GM18507 (cell line): Measurements from ENCODE around the gene HYAL4.
"Not testable (repeated sequence)": the region's sequence is repeated elsewhere in the genome, so short reads cannot be mapped to it uniquely, and the experiment has no call there.

Experiments used
- DNase-seq: peaks from one replicate; pipeline ENCODE4 v3.0.0; 2011; ENCODE audit warnings: low read depth; ENCODE audit not compliant: insufficient read length; ENCODE audit errors: extremely low spot score
- FAIRE-seq: peaks from 2 replicates; lab custom pipeline; 2011; peaks lifted over from hg19 to GRCh38; lab: Jason Lieb, UNC

HYAL4 gene

DNA sequence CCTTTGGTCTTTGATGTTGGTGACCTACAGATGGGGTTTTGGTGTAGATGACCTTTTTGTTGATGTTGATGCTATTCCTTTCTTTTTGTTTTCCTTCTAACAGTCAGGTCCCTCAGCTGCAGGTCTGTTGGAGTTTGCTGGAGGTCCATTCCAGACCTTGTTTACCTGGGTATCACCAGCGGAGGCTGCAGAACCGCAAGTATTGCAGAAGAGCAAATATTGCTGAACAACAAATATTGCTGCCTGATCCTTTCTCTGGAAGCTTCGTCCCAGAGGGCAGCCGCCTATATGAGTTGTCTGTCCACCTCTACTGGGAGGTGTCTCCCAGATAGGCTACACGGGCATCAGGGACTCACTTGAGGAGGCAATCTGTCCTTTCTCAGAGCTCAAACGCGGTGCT is 827 bp upstream of the HYAL4 start:
- not testable (repeated sequence) for FAIRE-seq, DNase-seq

DNA sequence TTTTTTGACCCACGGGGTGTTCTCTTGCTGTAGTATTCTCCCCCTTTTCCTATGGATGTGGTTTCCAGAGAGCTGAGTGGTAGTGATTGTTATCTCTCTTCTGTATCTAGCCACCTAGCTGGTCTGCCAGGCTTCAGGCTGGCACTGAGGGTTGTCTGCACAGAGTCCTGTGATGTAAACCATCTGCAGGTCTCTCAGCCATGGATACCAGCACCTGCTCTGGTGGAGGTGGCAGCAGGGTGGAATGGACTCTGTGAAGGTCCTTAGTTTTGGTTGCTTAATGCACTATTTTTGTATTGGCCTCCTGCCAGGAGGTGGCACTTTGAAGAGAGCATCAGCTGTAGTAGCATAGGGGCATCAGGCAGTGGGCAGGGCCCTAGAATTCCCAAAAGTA is 851 bp downstream of the HYAL4 start:
- no peak for DNase-seq
- no peak for FAIRE-seq

DNA sequence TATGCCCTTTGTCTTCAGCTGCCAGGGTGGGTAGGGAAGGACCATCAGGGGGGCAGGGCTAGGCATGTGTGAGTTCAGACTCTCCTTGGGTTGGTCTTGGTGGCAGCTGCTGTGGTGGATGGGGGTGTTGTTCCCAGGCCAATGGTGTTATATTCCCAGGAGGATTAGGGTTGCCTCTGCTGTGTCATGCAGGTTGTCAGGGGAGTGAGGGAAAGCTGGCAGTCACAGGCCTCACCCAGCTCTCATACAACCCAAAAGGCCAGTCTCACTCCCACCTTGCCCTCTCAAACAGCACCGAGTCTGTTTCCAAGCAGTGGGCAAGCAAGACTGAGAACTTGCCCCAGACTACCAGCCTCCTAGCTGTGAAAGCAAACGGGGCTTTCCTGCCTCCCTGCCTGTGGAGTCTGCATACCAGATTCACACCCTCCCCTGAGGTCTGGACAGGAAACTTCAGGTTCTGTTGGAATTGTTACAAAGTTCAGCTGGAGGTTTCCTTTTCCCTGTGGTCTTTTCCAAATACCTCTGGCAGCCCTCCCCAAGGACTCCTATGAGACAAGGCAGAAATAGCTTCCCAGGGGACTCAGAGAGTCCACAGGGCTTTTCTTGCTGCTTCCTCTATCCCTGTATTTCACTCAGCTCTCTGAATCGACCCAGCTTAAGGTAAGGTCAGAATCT is 1.4 kb downstream of the HYAL4 start:
- DNase-seq, result no peak
- no peak for FAIRE-seq

DNA sequence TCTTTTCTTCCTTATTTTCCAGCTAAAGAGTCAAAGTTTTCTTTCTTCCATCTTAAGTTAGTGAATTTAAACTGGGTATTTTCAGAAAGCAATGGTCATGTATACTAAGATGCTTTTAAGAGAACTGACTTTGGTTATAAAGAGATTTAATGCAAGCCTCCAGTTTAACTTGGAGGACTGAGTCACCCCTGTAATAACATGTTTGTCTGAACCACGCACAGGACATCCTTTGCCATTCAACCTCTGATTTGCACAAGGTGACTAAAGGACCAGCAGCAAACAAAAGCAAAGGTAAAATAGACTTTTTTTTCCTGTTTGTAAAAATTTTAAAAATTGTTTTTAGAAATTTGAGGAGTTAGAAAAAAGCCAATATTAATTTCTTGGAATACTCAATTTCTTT is 2.9 kb downstream of the HYAL4 start:
- no peak for FAIRE-seq
- no peak for DNase-seq

DNA sequence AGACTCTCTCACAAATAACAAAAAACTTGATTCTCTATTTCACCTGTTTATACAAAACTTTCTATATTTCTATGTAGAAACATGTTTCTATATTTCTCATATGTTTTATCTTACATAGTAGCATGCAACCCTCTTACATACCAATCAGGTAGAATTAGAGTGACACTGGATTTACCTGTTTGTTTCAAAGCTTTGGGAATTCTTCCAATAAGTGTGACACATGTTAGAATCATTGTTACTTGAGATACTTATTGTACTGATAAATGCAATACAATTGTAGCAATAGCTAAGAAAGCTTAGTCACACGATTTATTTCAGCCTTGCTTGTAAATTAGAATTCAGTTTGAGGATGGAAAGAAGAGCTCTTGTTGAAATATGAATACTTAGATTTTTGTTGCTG is 4.9 kb downstream of the HYAL4 start:
- FAIRE-seq (no peak), DNase-seq (no peak)

DNA sequence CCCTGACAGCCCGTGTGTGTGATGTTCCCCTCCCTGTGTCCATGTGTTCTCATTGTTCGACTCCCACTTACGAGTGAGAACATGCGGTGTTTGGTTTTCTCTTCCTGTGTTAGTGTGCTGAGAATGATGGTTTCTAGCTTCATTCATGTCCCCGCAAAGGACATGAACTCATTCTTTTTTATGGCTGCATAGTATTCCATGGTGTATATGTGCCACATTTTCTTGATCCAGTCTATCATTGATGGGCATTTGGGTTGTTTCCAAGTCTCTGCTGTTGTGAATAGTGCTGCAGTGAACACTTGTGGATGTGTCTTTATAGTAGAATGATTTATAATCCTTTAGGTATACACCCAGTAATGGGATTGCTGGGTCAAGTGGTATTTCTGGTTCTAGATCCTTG is 6.4 kb downstream of the HYAL4 start:
- not testable (repeated sequence) for FAIRE-seq, DNase-seq

DNA sequence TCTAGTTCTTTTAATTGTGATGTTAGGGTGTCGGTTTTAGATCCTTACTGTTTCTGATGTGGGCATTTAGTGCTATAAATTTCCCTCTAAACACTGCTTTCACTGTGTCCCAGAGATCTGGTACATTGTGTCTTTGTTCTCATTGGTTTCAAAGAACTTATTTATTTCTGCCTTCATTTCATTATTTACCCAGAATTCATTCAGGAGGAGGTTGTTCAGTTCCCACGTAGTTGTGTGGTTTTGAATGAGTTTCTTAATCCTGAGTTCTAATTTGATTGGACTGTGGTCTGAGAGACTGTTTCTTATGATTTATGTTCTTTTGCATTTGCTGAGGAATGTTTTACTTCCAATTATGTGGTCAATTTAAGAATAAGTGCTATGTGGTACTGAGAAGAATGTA is 9.3 kb downstream of the HYAL4 start:
- DNase-seq, FAIRE-seq: not testable (repeated sequence)

DNA sequence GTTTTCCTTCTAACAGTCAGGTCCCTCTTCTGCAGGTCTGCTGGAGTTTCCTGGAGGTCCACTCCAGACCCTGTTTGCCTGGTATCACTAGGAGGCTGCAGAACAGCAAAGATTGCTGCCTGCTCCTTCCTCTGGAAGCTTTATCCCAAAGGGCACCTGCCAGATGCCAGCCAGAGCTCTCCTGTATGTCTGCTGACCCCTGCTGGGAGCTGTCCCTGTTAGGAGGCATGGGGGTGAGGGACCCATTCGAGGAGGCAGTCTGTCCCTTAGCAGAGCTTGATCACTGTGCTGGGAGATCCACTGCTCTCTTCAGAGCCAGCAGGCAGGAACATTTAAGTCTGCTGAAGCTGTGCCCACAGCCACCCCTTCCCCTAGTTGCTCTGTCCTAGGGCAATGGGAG is 11.5 kb downstream of the HYAL4 start:
- DNase-seq, FAIRE-seq: not testable (repeated sequence)

DNA sequence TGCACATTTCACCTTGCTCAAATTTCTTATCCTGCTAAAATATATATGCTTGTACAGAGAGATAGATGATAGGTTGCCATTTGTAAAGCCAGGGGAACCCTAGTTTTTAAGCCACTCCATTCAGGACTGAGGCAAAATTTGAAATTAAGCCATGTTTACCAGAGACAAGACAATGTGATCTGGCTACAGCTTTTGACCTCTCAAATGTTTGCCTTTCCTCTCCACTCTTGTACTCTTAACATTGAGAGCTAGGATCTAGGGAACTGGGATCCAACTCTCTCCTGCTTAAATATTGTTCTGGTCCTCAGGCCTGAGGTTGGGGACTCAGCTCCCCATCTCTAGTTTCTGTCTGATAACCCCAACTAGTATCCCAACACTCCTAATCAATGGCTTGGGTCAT is 15.9 kb downstream of the HYAL4 start:
- DNase-seq (no peak), FAIRE-seq (no peak)

DNA sequence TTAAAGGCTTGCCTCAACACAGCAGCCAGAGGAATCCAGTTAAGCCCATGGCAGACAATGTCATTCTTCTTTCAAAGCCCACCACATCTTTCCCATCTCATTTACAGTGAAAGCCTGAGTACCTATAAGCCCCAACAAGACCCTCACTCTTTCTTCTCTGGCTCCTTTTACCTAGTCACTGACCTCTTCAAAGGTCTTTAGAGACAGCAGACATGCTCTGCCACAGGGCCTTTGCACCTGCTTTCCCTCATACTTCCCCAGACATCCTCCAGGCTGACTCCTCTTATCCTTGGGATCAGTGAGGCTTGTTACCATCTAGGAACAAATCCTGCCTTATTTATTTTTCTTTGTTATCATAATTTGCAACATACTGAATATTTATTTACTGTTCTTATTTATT is 17.8 kb downstream of the HYAL4 start:
- DNase-seq, result no peak
- no peak for FAIRE-seq

DNA sequence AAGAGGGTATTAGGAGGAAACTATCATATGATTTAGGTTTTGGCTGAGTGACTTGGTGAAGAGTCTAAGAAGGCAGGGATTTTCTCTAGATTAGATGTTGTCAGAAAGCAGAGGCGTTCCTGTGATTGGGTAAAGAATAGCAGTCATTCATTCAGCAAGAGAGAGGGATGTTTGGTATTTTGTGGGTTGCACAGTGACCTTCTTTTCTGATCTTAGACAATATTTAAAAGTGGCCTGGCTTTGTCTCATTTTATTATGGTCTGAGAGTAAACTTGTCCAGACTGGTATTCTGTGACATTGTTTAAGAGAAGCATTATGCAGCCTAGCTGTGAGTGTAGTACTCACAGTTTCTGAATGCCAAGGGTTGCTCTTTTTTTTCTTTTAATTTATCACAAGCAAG is 18.5 kb downstream of the HYAL4 start:
- DNase-seq, result no peak
- FAIRE-seq, result no peak

DNA sequence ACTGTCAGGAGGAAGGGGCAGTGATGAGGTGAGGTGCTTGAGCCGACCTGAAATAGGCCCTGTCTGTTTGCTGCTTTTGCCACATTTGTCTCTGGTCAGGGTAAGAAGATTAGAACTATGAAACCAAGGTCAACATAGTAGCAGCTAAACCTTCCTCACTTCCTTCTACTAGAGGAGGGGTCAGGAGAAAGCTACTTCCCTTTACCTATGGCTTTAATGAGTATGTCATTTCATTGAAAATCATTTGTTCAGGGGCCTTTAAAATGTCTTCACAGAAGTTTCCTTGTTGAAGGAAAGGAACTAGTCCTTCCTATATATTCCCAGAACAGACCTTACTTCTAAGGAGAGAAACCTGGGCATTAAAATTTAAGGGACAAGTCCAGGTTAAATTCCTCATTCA is 19.0 kb downstream of the HYAL4 start:
- DNase-seq (no peak), FAIRE-seq (no peak)

DNA sequence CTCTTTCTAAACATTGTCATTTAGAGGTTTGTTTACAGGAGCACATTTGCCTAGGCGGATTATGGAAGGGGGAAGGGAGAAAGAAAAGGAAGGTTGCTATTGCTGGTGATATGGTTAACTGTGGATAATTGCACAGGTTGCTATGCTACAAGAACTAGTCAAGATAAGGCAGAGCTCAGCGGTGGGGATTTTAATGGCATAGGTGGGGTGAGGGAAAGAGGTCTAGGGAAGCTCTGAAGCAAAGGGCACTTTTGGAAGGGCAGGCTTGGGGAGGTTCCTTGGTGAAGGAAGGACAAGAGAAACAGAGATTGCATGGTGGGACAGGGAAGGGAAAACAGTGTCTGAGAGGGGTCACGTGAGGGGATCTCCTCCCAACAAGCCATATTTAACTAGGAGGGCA is 19.5 kb downstream of the HYAL4 start:
- FAIRE-seq, result no peak
- DNase-seq, result no peak

DNA sequence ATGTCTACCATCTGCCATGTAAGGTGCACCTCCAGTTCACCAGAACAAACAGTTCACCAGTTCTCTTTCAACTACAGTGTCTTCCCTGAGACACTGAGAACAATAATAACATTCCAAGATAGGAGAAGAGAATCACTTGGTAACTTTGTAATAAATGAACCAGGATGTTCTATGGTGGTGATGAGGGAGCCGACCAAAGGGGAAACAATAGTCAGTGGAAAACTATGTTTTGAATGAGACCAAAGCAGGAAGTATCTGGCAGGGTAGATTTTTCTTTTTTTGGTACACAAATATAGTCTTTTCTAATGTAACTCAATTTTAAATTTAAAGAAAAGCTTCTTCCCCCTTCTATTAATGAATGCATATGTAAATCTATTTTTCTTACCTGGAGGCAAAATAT is 20.0 kb downstream of the HYAL4 start:
- no peak for FAIRE-seq
- DNase-seq, result no peak

DNA sequence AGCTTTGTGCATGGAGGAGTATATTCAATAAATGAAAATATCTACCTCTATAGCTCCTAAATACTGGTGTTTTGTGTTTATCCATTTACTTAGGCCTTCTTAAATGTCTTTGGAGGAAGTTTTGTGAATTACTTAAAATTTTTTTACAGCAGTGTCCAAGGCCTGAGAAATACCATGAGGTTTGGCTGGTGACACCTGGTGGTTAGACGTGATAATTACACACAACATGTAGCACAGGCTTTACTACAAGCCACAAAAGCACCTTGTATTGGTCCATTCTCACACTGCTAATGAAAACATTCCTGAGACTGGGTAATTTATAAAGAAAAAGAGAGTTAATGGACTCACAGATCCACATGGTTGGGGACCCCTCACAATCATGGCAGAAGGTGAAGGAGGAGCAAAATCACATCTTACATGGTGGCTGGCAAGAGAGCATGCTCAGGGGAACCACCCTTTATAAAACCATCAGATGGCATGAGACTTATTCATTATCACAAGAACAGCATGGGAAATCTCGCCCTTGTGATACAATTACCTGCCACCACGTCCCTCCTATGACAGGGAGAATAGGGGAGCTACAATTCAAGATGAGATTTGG is 20.6 kb downstream of the HYAL4 start:
- no peak for DNase-seq
- FAIRE-seq, result peak; percentile 79

DNA sequence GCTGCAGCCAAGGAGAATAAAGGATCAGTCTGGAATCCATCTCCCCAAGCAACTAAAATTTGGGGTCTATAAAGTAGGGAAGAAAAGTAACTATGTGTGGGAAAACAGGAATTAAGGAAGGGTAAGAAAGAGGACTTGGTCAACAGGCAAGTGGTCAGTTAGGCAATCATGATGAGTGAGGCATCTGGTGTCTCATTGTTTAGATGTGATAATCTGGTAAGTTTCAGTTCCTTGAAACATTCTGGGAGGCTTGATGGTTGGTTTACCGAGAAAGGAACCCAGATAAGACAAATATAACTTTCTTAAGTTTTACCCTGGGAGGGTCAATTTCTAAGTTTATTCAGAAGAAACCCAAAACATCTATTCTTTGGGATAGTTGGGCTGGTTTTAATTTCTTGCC is 22.3 kb downstream of the HYAL4 start:
- DNase-seq (no peak), FAIRE-seq (no peak)

DNA sequence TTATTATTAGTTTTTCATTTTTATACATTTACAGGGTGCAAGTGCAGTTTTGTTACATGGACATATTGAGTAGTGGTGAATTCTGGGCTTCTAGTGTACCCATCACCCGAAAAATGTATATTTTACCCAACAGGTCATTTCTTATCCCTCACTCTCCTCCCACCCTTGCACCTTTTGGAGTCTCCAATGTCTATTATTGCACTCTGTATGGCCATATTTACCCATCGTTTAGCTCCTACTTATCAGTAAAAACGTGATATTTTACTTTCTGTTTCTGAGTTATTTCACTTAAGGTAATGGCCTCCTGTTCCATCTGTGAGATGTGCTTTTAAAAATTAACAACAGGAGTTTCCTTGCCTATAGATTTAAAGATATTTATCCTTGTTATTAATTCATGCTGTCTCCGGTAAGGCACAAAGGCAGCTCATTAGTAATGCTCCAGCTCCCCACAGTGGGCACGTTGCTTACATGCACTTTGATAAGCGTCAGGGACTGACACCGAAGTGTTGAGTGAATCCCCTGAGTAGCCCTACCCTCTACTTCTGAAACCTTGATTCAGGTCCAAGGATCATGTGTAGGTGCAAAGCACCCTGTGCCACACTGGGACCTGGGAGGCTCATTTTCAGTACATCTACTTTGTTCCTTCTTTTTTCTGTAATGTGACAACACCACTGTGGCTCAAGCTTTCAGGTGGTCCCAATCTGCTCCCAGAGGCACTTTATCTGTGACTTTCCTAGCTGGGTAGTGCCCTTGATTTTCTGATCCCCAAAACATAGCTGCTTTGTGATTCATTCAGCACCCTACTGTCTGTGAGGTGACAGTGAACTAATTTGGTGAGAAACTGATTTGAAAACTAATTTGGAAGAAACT is 27.3 kb downstream of the HYAL4 start:
- DNase-seq, result peak; percentile 11
- FAIRE-seq, result peak; percentile 56

DNA sequence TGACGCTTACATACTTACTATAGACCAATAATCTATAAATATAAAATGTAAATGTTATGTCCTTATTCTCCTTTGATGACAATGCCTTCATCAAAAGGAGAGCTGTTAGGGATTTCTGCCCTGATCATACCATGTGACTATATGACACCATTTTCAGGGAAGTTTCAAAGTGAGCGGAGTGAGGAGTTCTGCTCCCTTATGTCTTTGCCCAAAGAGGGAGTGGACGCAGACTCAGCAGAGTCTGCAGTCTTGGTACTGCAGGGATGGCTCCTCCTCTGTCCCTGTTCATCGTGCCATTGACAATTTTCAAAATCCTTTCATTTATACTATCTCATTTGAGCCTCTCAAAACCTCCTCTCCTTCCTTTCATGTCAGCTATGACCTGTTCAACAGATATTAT is 27.9 kb downstream of the HYAL4 start:
- DNase-seq, result no peak
- FAIRE-seq, result no peak

DNA sequence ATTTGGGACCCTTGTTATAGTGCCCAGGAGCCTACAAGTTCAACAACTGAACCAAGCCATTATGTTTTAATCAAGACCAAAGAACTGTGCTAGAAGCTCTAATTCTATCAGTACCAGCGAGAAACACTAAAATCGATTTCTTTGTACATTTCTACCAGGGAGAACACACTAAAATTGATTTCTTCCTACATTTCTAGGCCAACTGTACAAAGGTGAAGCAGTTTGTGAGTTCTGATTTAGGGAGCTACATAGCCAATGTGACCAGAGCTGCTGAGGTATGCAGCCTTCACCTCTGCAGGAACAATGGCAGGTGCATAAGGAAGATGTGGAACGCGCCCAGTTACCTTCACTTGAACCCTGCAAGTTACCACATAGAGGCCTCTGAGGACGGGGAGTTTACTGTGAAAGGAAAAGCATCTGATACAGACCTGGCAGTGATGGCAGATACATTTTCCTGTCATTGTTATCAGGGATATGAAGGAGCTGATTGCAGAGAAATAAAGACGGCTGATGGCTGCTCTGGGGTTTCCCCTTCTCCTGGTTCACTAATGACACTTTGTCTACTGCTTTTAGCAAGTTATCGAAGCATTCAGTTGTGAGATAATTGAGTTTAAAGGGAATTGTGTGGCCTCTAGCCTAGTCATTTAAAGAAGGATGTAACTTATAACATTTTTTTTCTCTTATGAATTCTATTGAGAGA is 31.7 kb downstream of the HYAL4 start:
- no peak for DNase-seq
- no peak for FAIRE-seq

DNA sequence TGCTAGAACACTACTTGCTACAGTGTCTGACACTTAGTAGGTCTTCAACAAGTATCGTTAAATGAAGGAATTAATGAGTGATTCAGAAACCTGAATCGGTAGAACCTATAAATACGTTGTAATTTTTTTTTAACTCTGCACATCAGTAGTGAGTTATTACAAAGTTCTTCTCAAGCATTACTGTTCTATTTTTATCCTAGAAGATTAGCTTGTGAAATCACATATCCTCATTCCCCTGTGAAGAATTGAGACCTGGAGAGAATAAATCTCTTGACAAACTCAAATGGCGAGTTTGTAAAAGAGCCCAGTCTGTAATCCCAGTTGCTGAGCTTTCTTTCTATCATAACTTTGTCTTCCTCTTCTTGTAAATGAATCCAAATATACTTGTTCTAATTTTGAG is 34.7 kb downstream of the HYAL4 start:
- DNase-seq (no peak), FAIRE-seq (no peak)
